Neural progenitor cell (in vitro differentiated cells): ENCODE data around the gene PITPNM3. TPM values are rescaled to one million over a fixed set of nuclear protein-coding genes. Genes with fewer than 3 reads are reported as not detected.
A peak's percentile ranks its signal among the peaks of the same experiment; 100 is the strongest.

ENCODE experiments used
- DNase-seq: peaks from one replicate; pipeline ENCODE4 v3.0.0-alpha.2; 2016; ENCODE audit warnings: low spot score
- H2AFZ ChIP-seq: fragments of 200-600 bp; sonication (generic); replicated peaks from 2 replicates; pipeline ENCODE4 v1.6.1; 2016; ENCODE audit warnings: antibody characterized with exemption
- H3F3A ChIP-seq: fragments of 200-600 bp; sonication (generic); 2 replicates; pipeline ENCODE4 v1.6.1; 2016; ENCODE audit warnings: antibody characterized with exemption, low read depth
- H3K27ac ChIP-seq: fragments of 200-600 bp; sonication (generic); 2 replicates; pipeline ENCODE4 v1.5.1; 2016; ENCODE audit warnings: mild to moderate bottlenecking
- H3K27me3 ChIP-seq: fragments of 200-600 bp; sonication (generic); 2 replicates; pipeline ENCODE4 v1.6.1; 2016; ENCODE audit warnings: mild to moderate bottlenecking, moderate library complexity
- H3K36me3 ChIP-seq: fragments of 200-600 bp; sonication (generic); 2 replicates; pipeline ENCODE4 v1.5.1; 2016
- H3K4me1 ChIP-seq: fragments of 200-600 bp; sonication (generic); 2 replicates; pipeline ENCODE4 v1.6.1; 2016; ENCODE audit warnings: mixed run types
- H3K4me2 ChIP-seq: fragments of 200-600 bp; sonication (generic); 2 replicates; pipeline ENCODE4 v1.6.1; 2016
- H3K4me3 ChIP-seq: fragments of 200-600 bp; sonication (generic); 2 replicates; pipeline ENCODE4 v1.5.1; 2016
- H3K79me2 ChIP-seq: fragments of 200-600 bp; sonication (generic); 2 replicates; pipeline ENCODE4 v1.6.1; 2016; ENCODE audit warnings: low read depth
- H3K9ac ChIP-seq: fragments of 200-600 bp; sonication (generic); 2 replicates; pipeline ENCODE4 v1.6.1; 2016
- H3K9me3 ChIP-seq: fragments of 200-600 bp; sonication (generic); 2 replicates; pipeline ENCODE4 v1.5.1; 2016; ENCODE audit warnings: low read depth
- H4K20me1 ChIP-seq: fragments of 200-600 bp; sonication (generic); 2 replicates; pipeline ENCODE4 v1.6.1; 2016; ENCODE audit warnings: low read depth
- H3K27ac Mint-ChIP-seq: 3 replicates; pipeline ENCODE4 v1.8.0; 2021; ENCODE audit warnings: mixed read lengths
- H3K27me3 Mint-ChIP-seq: 2 replicates; pipeline ENCODE4 v1.8.0; 2022; ENCODE audit warnings: low read depth, mild to moderate bottlenecking, inconsistent platforms, moderate library complexity, mixed read lengths; ENCODE audit not compliant: insufficient read depth
- H3K36me3 Mint-ChIP-seq: 3 replicates; pipeline ENCODE4 v1.8.0; 2021; ENCODE audit warnings: mixed read lengths
- H3K4me1 Mint-ChIP-seq: 3 replicates; pipeline ENCODE4 v1.8.0; 2021; ENCODE audit warnings: mixed read lengths
- H3K4me3 Mint-ChIP-seq: 3 replicates; pipeline ENCODE4 v1.8.0; 2021; ENCODE audit warnings: mild to moderate bottlenecking, moderate library complexity, mixed read lengths
- H3K9me3 Mint-ChIP-seq: 3 replicates; pipeline ENCODE4 v1.8.0; 2020; ENCODE audit warnings: mixed read lengths
- CTCF ChIP-seq: fragments of 200-600 bp; sonication (generic); IDR thresholded peaks from 2 replicates; pipeline ENCODE4 v1.5.1; 2017; ENCODE audit warnings: antibody characterized with exemption, mild to moderate bottlenecking
- EZH2 ChIP-seq: fragments of 200-600 bp; sonication (generic); IDR thresholded peaks from 2 replicates; pipeline ENCODE4 v1.6.1; 2017; ENCODE audit warnings: antibody characterized with exemption, mild to moderate bottlenecking, moderate library complexity
- EZH2phosphoT487 ChIP-seq: fragments of 200-600 bp; sonication (generic); IDR thresholded peaks from 2 replicates; pipeline ENCODE4 v1.6.1; 2017; ENCODE audit warnings: antibody characterized with exemption
- total RNA-seq: library from RNA; depleted of rRNA; stranded (reverse); fragments of >200 nt; gene quantifications from 2 replicates; pipeline ENCODE4 v1.2.3, GENCODE V29; 2015; ENCODE audit warnings: low replicate concordance

The PITPNM3 gene
- total RNA-seq, 1 donor from 2014 or later = 2.8 TPM

- Histone ChIP-seq H3K27me3 (no peaks in the 10 kb centered on the region), H3K9ac (no peak overlapping the region), H4K20me1 (no peaks in the 10 kb centered on the region), H3F3A (peaks cover 43% of the 10 kb centered on the region), H3K79me2 (no peaks in the 10 kb centered on the region), H2AFZ (no peak overlapping the region), H3K27ac (no peak overlapping the region), H3K4me2 (peak overlapping the region; percentile 67), H3K4me3 (no peak overlapping the region), H3K4me1 (peaks cover 52% of the 10 kb centered on the region), H3K9me3 (no peaks in the 10 kb centered on the region), H3K36me3 (no peaks in the 10 kb centered on the region)
- no peaks in the 10 kb centered on the region for H3K36me3 Mint-ChIP-seq
- no peak overlapping the region for H3K27ac Mint-ChIP-seq
- no peak for TF ChIP-seq CTCF
- no peak for TF ChIP-seq EZH2phosphoT487
- TF ChIP-seq EZH2 = no peak
- DNase-seq = no peak
- no peaks in the 10 kb centered on the region for H3K9me3 Mint-ChIP-seq
- H3K4me3 Mint-ChIP-seq = no peak overlapping the region
- H3K4me1 Mint-ChIP-seq = peaks cover 53% of the 10 kb centered on the region
- peaks cover 7% of the 10 kb centered on the region for H3K27me3 Mint-ChIP-seq
Measured at GRCh38 chr17:6494239-6494941, 62.0 kb downstream of the PITPNM3 start.

- H3K4me1 Mint-ChIP-seq = peaks cover 46% of the 10 kb centered on the region
- no peaks in the 10 kb centered on the region for H3K79me2 ChIP-seq
- H3K4me3 Mint-ChIP-seq = no peak overlapping the region
- no peaks in the 10 kb centered on the region for H3K36me3 ChIP-seq
- H3K4me1 ChIP-seq = peaks cover 49% of the 10 kb centered on the region
- TF ChIP-seq EZH2 (no peak), CTCF (no peak), EZH2phosphoT487 (no peak)
- no peaks in the 10 kb centered on the region for H4K20me1 ChIP-seq
- no peak overlapping the region for H3K27ac ChIP-seq
- peaks cover 7% of the 10 kb centered on the region for H3K27me3 Mint-ChIP-seq
- H3K27me3 ChIP-seq = no peaks in the 10 kb centered on the region
- no peaks in the 10 kb centered on the region for H3K9me3 ChIP-seq
- no peak overlapping the region for H3K9ac ChIP-seq
- H3K27ac Mint-ChIP-seq = peak overlapping the region; percentile 30
- H3K9me3 Mint-ChIP-seq = no peaks in the 10 kb centered on the region
- H3K36me3 Mint-ChIP-seq = no peaks in the 10 kb centered on the region
- H3K4me3 ChIP-seq = no peak overlapping the region
- H3F3A ChIP-seq = peaks cover 43% of the 10 kb centered on the region
- H2AFZ ChIP-seq = no peak overlapping the region
- no peak for DNase-seq
- H3K4me2 ChIP-seq = no peak overlapping the region
Measured at GRCh38 chr17:6492892-6493674, 63.3 kb downstream of the PITPNM3 start.

- H3K79me2 ChIP-seq = no peaks in the 10 kb centered on the region
- no peak overlapping the region for H3K4me3 ChIP-seq
- peaks cover 32% of the 10 kb centered on the region for H3K4me1 ChIP-seq
- peaks cover 34% of the 10 kb centered on the region for H3F3A ChIP-seq
- no peak overlapping the region for H2AFZ ChIP-seq
- Mint-ChIP-seq H3K4me3 (no peak overlapping the region), H3K36me3 (no peaks in the 10 kb centered on the region), H3K27me3 (peaks cover 9% of the 10 kb centered on the region), H3K9me3 (no peaks in the 10 kb centered on the region), H3K4me1 (peaks cover 42% of the 10 kb centered on the region), H3K27ac (no peak overlapping the region)
- H3K27ac ChIP-seq = no peak overlapping the region
- no peaks in the 10 kb centered on the region for H3K27me3 ChIP-seq
- no peaks in the 10 kb centered on the region for H4K20me1 ChIP-seq
- no peak overlapping the region for H3K9ac ChIP-seq
- no peaks in the 10 kb centered on the region for H3K9me3 ChIP-seq
- no peaks in the 10 kb centered on the region for H3K36me3 ChIP-seq
- DNase-seq = peak; percentile 57
- H3K4me2 ChIP-seq = no peak overlapping the region
- TF ChIP-seq CTCF = no peak
- TF ChIP-seq EZH2phosphoT487 = no peak
- TF ChIP-seq EZH2 = no peak
Measured at GRCh38 chr17:6491071-6491700, 65.2 kb downstream of the PITPNM3 start.
